GM21825 (cell line): ENCODE measurements around the gene CDHR5.

ENCODE experiments used
- ATAC-seq: cut with Tn5 transposase; IDR thresholded peaks from one replicate; pipeline ENCODE4 v1.9.1; 2021; ENCODE audit warnings: mild to moderate bottlenecking, moderate library complexity; ENCODE audit not compliant: unreplicated experiment

CDHR5 gene

GRCh38 chr11:623349-623869 is 1.3 kb downstream of the CDHR5 start:
- no peak for ATAC-seq

DNA sequence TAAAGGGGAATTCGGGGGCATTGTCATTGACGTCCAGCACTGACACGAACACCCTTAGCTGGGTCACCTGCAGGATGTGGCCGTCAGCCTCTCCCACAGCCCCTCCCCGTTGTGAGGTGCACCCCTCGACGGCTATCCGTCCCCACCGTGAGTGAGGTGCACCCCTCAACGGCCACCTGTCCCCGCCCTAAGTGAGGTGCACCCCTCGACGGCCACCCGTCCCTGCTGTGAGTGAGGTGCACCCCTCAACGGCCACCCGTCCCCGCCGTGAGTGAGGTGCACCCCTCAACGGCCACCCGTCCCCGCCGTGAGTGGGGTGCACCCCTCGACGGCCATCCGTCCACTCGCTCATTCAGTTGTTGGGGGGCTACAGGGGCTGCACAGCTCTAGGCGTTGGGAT is 2.9 kb downstream of the CDHR5 start:
- no peak for ATAC-seq

GRCh38 chr11:620935-621814 is 3.6 kb downstream of the CDHR5 start:
- ATAC-seq = no peak

- ATAC-seq = no peak
Observed at GRCh38 chr11:620201-620600, 4.6 kb downstream of the CDHR5 start.

DNA sequence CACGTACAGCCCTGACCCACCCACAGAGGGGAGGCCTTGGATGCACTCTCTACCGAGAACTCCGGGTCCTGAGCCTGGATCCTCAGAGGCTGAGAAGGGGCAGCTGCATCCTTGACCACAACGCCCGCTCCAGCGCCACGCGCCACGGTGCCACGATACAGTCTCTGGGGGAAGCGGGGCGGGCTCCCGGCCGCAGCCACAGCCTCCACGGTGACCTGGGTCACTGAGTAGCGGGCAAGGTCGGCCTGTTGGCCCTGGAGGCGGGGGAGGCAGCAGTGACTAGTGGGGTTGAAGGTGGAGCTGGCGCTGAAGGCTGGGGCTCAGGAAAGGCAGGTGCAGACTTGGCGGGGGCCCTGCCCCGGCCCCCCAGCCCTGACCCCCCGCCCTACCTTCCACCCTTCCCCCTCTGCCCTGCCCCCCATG is 5.1 kb downstream of the CDHR5 start:
- no peak for ATAC-seq

DNA sequence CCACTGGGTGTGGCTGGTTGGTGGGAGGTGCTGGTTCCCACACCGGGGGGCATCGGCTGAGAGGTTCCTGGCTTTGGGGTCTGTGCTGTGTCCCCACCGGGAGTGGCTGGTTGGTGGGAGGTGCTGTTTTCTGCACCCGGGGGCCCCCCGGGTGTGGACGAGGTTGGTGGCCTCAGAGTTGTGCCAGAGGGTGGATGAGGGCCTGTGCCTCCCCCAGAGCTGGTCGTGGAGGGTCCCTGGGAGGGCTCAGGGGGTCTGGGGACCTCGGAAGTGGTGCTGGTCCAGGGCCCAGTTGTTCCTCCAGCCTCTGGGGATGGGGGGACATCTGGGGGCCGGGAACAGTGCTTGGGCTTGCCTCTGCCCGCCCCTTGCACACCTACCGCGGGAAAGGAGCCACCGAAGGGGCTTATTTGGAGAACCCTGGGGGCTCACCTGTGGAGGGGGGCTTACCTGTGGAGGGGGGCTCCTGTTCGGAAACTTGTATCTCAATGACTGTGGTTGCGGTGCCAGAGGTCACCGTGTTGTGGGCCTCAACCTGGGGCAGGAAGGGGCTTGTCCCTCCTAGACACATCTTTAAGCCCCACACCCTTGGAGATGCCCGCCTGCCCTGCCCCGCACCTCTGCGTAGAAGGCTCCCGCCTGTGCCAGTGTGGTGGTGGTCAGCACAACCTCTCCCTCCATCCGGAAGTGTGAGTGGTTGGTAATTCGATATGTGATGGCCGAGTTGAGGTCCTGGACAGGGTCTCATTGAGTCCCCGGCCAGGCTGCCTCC is 5.7 kb downstream of the CDHR5 start:
- no peak for ATAC-seq

DNA sequence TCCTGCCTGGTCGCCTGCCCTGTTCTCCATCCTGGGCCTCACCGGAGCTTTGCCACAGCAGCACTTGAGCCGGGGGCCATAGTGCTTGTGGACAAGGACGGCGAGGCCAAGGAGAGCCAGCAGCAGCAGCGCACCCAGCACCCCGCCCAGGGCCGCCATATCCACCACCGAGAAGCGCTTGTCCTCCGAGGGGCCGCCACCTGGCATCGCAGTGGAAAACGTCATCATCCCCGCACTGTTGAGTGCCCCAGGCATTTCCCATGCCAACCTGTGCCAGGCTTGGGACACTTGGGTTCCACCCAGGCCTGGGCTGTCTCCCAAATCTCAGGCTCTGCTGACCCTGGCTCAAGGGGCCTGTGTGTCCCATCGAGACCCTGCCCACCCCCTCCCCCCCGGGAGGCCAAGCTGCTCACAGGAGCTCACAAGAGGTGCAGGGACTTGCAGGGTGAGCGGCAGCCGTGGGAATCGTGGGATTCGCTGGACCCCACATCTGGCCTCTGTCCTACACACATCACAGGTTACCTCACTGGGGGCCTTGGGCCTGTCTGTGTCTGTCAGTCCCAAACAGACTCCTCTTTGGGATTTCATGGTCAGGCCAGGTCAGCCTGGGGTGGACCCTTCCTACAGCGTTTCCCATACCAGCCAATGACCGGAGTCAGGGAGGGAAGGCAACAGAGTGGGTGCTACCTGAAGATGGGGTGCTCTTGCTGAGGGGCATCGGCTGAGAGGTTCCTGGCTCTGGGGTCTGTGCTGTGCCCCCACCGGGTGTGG is 6.7 kb downstream of the CDHR5 start:
- ATAC-seq = no peak

GRCh38 chr11:617199-617911 is 7.4 kb downstream of the CDHR5 start:
- no peak for ATAC-seq

GRCh38 chr11:616320-617198 is 8.2 kb downstream of the CDHR5 start:
- ATAC-seq = no peak

DNA sequence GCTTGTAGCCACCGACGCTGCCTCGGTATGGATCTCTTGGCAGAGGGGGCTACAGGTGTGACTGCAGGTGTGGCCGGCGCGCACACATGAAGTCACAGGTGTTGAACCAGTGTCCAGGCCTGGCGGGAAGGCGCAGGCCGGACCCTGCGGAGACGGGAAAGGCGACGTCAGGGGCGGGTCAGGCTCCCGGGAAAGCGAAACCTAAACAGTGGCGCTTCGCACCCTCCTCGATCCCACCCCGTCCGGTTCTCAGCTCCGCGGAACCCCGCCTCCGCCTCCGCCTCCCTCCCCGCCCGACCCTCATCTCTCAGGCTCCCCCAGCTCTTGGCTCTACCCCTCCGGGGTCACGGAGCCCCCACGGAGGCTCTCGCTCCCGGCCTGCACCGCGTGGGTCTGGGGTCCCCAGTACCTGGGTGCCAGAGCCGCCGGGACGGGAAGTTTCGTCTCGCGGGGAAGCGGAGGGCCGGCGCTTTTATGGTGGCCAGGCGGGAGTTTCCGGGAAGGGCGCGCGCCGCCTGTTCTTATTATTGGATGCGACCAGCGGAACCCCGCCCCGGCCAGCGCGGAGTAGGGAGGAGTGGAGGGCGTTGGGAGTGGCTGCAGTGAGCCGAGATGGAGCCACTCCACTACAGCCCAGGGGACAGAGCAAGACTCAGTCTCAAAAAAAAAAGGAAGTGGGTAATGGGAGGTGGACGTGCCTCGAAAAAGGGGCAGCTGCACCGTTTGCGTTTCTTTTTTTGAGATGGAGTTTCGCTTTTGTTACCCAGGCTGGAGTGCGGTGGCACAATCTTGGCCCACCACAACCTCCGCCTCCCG is 9.0 kb downstream of the CDHR5 start, which contains the start of gene IRF7:
IRF7 (minus strand) TSS at position 447 of the 816 bp plus-strand sequence. CDS start 586 bp downstream, outside the sequence.
- peak; percentile 75 for ATAC-seq

GRCh38 chr11:614623-615503 is 9.9 kb downstream of the CDHR5 start:
- ATAC-seq = no peak

- no peak for ATAC-seq
Observed at GRCh38 chr11:614021-614622, 10.6 kb downstream of the CDHR5 start.

DNA sequence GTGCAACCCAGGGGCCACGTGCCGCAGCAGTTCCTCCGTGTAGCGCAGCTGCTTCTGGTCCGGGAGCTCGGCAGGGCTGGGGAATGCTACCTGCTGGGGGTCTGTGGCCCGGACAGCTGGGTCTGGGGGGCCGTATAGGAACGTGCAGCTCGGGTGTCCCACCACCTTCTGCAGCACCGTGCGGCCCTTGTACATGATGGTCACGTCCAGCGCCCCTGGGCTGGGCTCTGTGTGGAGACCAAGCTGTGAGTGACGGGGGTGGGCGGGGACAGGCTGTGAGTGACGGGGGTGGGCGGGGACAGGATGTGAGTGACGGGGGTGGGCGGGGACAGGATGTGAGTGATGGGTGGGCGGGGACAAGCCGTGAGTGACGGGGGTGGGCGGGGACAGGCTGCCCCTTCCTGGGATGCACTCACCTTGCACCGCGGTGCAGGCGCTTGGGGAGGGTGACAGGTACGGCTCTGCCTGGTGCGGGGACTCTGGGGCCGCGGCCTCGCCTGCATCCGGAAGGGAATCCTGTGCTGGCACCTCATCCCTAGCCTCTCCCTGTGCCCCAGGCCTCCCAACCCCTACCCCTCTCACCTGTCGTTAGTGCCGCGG is 11.3 kb downstream of the CDHR5 start:
- no peak for ATAC-seq

DNA sequence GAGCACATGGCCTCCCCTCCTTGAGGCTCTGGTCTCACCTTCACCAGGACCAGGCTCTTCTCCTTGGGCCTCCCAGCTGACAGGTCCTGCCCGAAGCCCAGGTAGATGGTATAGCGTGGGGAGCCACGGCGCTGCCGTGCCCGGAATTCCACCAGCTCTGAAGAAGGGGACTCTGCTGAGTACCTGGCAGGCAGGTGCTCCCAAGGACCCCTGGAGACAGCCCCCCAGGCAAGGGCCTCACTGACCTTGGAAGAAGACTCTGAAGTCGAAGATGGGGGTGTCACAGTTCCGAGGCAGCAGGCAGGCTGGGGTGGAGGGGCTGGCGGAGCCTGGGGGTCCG is 11.8 kb downstream of the CDHR5 start:
- ATAC-seq = no peak

DNA sequence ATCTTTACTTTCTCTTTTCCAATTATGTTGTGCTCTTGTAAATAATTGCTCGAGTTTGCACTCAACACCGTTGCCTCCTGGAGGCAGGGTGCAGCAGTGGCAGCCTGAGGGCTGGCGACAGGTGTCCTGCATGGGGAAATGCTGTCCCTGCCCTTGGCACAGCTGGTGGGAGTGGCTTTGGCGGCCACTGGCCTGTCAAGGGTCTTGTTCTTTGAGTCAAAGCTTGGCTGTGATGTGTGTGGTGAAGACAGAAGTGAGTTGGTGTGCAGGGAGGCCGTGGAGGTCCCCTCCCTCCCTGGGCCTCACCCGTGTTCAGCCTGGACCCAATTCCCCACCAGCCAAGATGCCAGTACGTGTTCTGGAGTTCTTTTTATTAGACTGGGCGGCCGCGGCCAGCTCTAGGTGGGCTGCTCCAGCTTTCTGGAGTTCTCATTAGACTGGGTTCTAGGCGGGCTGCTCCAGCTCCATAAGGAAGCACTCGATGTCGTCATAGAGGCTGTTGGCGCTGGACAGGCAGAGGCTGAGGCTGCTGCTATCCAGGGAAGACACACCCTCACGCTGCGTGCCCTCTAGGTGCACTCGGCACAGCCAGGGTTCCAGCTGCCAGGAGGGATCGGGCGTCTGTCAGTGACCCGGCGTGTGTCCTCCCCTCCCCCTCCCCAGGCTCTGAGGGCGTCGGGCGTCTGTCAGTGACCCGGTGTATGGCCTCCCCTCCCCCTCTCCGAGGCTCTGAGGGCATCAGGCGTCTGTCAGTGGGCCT is 12.4 kb downstream of the CDHR5 start:
- ATAC-seq = no peak
